ENCODE results near the gene ETFRF1.

ETFRF1 gene, protein sequence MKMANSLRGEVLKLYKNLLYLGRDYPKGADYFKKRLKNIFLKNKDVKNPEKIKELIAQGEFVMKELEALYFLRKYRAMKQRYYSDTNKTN

DNA sequence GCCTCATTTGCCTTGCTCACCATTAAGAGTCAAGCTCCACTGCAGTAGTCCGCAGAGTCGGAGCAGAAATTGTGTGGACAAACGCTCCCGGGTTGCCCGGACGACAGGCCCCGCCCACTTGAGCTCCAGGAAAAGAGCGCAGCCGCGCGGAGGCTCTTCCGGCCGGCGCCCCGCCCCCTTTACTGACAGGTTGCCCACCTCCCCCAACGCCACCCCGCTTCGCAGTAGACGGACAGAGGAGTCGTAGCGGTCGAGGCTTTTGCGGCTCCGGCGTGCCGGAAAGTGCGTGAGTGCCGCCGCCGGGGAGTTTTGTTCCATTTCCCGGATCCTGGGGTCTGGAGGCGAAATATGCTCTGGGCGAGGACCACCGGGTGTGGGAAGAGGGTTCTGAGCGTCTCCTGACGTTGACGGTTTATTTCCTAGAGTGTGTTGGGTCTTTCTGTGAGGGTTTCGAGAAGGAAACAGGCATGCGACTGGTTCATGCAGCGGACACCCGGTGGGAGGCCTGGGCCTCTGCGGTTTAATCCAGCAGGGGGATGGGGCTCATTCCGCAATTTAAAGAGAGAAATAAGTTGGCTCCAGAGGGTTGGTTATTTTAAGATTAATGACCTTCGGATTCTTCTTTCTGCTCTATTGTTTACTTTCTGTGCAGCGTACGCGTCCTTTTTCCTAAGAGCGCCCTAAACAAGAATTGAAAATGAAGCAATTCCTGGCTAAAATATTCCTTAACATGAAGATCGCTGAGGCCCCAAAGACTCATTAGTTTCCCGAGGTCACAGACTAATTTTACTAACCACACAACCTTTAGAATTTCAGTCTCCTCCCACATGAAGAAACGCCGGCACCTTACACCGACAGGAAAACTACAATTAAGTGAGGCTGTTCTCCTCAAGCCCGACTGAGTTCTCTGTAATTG is at the start of gene ETFRF1, which contains the start of gene DNAI7:
Gene ETFRF1 (plus strand): TSS at position 182 of the 916 bp plus-strand sequence. CDS start 8,720 bp downstream, outside the sequence.
Gene DNAI7 (minus strand): TSS at position 105 of the 916 bp plus-strand sequence. CDS start 82 bp downstream, at position 23.
- DNase-seq (ENCODE audit: insufficient read length, low spot score) (peak; percentile 93), FAIRE-seq (peak; percentile 96)

DNA sequence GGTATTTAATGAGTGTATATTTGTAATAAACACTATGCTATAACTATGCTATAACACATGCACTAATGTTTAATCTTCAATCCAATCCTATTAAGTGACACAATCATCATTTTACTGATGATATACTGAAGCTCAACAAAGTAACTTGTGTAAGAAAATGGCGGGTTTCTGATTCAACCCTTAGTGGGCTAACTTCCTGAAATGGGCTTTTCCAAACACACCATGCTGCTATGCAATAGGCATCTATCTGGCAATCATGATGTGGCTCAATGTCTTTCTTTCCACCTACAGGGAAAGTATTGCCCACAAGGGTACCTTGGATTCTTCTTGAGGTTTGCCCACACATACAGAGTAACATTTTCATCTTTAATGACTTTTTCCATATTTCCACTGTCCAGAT is 48.4 kb upstream of the ETFRF1 start:
- DNase-seq (ENCODE audit: insufficient read length, low spot score) = no peak

DNA sequence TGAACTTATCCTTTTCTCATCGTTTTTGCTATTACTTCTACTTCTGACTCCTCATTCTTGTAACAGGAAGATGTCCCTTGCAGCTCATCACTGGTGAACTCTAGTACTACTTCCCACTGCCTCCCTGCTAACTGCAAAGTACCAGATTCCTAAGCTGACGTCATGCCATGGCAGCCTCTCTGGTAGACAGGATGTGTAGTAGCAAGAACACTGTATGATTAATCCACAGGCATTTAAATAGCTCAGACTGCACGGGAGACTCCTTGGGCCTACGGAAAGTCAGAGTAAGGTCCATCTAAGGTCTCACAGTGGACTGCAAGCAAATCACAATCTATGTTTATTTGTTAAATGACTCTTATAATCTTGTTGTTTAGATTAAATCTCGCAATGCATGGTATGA is 43.6 kb upstream of the ETFRF1 start:
- FAIRE-seq (peak; percentile 96), DNase-seq (ENCODE audit: insufficient read length, low spot score) (peak; percentile 87)

More for the DNA sequence above, 48.4 kb upstream of the ETFRF1 start:
- peak; percentile 31 for FAIRE-seq

DNA sequence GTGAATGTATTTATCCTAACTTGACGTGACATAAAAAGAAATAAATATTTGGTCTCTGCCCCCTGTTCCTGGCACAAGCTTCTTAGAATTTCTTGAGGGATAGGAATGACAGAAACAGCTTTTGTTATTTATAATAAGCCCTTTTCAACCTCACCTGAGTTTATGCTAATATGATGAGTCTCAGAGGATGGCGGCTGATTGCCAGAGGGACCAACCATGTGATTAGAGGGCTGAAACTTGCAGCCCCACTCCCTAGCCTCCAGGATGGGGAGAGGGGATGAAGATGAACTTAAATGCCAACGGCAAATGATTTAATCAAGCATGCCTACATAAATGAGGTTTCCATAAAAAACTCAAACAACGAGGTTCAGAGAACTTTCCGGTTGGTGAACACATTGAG is 43.0 kb upstream of the ETFRF1 start:
- FAIRE-seq = no peak
- DNase-seq (ENCODE audit: insufficient read length, low spot score) = no peak

DNA sequence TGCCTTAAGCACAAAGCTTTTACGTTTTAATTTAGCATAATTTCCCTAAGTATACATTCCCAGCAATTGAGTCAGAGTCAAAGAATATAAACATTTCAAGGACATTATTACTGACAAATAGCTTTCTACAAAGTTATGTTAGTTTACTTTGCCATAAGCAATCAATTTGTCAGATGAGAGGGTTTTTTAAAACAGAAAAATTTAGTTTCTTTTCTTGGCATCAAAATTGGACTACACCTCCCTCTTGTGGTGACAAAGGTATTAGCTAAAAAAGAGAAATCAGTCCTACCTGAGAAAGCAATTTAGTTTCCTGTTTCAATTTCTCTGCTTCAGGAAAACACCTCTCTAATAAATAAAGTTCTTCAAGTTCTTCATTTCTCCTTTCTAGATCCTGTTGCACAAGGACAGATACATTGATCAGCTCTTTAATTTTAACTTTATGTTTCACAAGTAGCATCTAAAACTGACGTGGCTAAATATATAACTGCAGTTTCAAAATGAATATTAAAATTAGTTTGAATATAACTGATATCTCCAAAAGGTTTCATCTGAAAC is 39.9 kb upstream of the ETFRF1 start:
- no peak for FAIRE-seq
- DNase-seq (ENCODE audit: insufficient read length, low spot score) = peak; percentile 41

DNA sequence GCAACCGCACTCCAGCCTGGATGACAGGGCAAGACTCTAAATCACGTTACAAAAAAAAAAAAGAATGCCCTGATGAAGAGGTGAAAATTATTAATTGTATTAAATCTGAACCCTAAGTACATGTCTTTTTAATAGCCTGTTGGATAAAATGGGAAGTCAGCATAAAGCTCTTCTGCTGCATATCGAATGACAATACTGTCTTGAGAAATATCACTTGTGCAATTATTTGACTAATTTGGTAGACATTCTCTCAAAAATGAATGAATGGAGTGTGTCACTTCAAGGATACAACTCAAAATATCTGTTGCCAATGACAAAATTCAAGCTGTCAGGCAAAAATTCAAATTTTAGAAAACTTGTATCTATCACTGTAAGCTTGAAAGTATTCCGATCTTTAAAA is 39.0 kb upstream of the ETFRF1 start:
- FAIRE-seq = no peak

DNA sequence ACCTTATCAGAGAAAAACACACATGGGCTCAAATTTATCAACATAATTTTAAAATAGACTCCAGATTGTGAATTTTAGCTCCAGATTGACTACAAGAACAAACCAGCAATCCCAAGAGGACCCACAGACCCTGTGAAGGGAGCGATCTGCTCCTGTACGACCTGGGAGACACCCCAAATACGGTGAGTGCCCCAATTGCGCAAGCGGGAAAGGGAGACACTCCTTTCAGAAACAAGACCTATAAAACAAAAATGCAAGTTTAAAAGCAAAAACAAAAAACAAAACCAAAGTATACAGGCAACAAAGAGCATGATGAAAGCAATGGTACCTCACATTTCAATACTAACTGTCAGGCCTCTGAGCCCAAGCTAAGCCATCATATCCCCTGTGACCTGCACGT is 32.2 kb upstream of the ETFRF1 start:
- FAIRE-seq (no peak), DNase-seq (ENCODE audit: insufficient read length, low spot score) (no peak)

More for the DNA sequence above, 39.0 kb upstream of the ETFRF1 start:
- no peak for DNase-seq (ENCODE audit: insufficient read length, low spot score)

DNA sequence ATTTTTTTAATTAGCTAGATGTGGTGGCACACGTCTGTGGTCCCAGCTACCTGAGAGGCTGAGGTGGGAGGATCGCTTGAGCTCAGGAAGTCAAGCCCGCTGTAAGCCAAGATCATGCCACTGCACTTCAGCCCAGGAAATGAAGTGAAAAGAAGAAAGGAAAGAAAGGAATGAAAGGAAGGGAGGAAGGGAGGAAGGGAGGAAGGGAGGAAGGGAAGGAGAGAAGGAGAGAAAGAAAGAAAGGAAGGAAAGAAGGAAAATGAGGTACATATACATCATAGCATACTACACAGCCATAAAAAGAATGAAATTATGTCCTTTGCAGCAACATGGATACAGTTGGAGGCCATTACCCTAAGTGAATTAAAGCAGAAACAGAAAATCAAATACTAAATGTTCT is 12.3 kb upstream of the ETFRF1 start:
- DNase-seq (ENCODE audit: insufficient read length, low spot score) (no peak), FAIRE-seq (no peak)

DNA sequence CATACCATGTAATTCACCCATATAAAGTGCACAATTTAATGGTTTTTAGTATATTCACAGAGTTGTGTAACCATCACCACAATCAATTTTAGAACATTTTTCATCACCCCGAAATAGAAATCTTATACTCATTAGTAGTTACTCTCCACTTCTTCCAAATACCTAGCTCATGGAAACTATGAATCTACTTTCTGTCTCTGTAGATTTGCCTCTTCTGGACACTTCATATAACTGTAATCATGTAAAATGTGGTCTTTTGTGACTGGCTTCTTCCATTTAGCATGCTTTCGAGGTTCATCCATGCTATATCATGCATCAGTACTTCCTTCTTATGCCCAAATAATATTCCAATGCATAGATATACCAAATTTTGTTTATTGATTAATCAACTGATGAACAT is 10.9 kb upstream of the ETFRF1 start:
- FAIRE-seq (no peak), DNase-seq (ENCODE audit: insufficient read length, low spot score) (no peak)

DNA sequence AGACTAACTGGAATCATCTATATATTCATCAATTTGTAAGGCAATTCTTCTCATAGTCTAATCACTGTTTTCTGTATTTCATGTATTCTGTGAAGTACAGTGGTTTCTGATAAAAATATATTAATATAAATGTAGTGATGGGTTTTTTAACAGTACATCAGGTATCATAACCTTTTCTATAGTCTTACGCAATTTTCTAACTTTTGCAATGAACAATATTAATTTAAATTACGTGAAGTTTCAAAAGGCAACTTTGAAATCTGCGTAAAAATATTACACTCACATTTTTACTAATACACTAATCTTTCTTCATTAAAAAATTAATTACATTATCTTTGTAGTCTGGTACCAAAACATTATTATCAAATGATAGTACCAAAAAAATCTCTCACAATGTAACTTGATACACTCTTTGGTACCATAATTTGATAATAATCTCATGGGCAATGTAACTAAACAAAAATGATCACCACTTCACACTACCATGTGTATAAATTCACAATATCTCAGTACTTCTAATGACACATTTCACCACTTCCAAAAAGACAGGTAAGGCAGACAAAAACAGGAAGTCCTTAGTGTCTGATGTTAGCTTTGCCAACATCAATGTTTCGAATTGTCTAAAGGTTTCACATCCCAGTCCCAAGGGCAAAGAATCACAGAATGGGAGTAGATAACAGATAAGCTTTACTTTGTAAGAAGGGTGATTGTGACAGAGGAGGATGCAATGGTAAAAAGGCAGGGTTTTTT is 8.8 kb upstream of the ETFRF1 start:
- FAIRE-seq (peak; percentile 4), DNase-seq (ENCODE audit: insufficient read length, low spot score) (no peak)

DNA sequence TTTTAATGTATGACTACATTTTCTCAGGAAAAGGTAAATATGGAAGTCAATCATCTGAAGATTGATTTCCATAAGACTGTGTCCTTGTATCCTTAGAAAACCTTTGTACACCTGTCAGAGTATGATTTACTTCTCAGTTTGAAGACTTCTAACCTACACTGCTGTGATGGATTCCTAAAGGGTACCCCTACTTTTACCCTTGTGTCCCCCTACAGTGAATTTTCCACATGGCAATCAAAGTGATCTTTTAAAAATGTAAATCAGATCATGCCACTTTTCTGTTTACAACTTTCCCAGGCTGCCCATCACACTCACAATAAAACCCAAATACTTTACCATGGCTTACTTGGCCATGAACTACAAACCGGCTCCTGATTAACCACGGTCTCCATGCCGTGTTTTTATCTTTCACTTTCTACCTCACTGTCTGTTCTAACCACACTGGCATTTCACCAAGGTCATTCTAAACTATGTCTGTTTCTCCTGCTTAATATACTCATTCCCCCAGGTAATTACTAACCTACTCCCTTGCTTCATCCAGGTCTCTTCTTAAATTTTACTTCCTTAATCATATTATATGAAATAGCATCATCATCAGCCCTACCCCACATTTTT is 8.1 kb upstream of the ETFRF1 start:
- FAIRE-seq (no peak), DNase-seq (ENCODE audit: insufficient read length, low spot score) (no peak)

DNA sequence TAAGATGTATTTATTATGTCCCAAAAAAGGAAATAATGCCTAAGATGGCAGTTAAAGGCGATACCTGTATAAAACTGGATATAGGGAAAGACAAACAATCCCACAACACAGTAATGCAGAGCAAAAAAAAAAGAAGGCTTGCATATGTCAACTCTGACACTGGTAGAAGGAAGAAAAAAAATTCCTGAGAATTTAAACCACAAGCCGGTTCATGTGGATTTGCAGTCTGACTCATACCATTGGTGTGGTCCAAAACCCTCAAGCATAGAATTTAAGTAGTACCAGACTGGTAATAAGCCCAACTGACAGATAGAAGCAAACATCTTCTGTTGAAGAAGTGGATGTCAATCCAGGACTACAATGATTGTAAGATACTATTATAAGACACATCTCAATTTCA is 7.3 kb upstream of the ETFRF1 start:
- no peak for FAIRE-seq

DNA sequence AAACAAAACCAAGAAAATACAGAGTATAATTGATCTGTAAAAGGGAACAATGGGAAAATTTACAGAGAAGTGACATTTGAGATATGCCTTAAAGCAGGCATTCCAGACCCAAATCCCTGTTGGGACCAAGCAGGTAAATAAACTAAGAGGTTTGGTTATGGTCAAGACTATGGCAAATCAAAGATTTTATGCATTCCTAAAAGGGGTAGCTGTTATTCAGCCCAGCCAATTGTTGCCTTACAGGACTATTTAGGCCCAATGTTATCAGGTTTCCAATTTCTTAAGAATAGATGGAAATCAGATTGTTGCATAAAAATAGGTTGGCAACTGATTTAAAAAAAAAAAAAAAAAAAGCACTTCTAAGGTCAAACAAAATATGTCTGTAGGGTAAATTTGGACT is 5.4 kb upstream of the ETFRF1 start:
- FAIRE-seq (no peak), DNase-seq (ENCODE audit: insufficient read length, low spot score) (no peak)

More for the DNA sequence above, 7.3 kb upstream of the ETFRF1 start:
- peak; percentile 48 for DNase-seq (ENCODE audit: insufficient read length, low spot score)

DNA sequence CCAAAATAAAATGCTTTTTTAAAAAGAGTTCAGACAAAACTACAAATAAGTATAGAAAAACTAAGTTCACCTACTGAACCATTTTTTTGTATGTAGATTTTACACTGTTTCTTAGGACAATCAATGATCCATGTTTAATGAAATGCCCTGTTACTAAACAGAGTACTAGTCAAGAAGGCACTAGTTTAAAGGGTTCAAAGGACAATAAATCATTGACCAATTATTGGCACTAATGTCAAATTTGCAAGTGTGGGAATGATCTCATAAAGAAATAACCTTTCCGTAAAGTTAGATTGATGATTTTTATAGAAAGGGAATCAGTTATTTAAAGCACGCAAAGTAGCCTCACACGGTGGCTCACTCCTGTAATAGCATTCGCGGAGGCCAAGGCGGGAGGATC is 4.2 kb upstream of the ETFRF1 start:
- FAIRE-seq = no peak
- DNase-seq (ENCODE audit: insufficient read length, low spot score) = no peak

DNA sequence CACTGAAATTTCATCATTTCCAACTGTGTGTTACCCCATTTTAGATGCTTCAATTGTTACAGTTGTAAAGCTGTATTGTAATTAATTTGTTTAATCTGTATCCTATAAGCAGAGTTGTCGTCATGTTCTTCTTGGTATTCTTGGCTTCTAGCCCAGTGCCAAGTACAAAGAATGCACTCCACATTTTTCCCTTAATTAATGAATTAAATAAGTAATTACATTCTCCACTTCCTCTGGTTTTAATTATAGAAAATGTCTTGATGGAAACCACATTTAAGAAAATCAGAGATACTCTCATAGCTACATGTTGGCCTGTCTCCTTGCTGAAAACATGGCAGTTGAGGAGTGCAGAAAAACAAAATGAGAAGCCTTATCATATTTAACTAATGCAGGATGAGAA is 823 bp upstream of the ETFRF1 start:
- DNase-seq (ENCODE audit: insufficient read length, low spot score) = no peak
- FAIRE-seq = no peak

DNA sequence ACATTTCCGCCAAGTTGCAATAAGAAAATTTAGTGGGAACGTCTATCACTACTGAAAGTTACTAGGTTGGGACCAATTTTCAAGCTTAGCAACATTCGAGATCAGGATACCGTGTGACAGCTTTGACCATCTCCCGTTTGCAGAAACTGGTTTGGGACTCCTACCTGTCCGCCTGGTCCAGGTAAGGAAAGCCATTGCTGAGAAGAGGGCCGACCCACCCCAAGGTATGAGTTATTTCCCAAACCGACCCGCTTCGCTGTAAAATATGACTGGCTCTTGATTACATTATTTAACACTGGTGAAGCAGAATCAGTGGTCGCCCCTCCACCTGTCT is 348 bp upstream of the ETFRF1 start:
- DNase-seq (ENCODE audit: insufficient read length, low spot score) (no peak), FAIRE-seq (no peak)

DNA sequence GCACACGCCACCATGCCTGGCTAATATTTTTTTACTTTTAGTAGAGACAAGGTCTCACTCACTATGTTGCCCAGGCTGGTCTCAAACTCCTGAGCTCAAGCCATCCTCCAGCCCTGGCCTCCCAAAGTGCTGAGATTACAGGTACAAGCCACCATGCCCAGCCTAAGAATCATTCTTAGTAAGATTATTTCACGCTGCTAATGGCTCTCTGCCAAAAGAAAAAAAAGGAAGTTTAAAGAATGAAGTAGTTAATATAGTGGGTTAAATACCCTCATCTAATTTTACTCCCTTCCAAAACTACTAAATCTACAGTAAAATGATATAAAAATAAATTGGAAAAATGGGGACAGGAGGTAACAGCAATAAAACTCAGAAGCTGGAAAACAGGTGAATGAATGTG is 2.6 kb downstream of the ETFRF1 start:
- FAIRE-seq = no peak

DNA sequence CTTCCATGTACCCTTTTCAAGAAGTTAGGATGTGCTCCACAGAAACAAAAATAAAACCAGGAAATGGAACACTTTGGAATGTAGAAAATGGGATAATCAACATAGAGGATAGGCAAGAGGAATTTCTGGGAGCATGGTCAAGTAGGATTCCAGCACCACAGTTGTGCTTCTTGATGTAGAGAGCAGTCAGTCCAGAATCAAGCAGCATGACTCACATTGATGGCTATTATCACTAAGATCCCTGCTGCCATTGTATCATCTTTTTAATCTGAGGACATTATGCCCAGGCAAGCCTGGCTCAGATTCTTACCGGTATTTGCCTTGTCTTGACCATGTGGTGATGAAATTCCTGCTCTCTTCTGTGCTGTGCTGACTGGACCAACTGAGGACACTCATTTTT is 5.7 kb downstream of the ETFRF1 start:
- FAIRE-seq (peak; percentile 44), DNase-seq (ENCODE audit: insufficient read length, low spot score) (no peak)

More for the DNA sequence above, 2.6 kb downstream of the ETFRF1 start:
- no peak for DNase-seq (ENCODE audit: insufficient read length, low spot score)

DNA sequence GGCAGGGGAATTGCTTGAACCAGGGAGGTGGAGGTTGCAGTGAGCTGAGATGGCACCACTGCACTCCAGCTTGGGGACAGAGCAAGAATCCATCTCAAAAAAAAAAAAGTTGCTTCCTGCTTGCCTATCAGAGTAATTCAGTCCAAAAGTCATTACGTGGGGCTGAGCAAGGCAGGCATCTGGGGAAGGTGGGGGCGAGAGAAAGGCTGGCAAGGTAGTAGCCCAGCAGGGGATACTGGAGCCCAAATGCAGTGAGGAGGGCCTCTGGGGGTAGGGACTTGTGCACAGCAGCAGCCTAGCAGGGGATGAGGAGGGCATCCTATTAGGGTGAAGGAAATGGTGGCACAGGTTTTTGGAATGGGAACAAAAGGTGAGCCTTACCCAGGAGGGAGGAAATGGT is 7.1 kb downstream of the ETFRF1 start:
- no peak for FAIRE-seq
- DNase-seq (ENCODE audit: insufficient read length, low spot score) = no peak

DNA sequence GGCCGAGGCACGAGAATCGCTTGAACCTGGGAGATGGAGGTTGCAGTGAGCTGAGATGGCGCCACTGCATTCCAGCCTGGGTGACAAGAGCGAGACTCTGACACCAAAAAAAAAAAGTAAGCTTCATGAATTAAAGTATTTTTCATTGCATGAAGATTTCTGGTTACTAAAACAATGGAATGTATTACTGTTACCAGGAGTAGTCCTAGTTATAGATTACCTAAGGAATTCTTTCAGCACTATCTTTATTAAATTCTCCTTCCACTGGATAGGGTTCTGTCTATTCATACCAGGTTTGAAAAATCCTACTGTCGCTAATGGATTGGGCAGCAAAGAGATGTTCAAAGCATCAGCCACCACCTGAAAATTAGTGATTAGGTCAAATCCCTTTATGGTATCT is 12.4 kb downstream of the ETFRF1 start:
- no peak for DNase-seq (ENCODE audit: insufficient read length, low spot score)
- no peak for FAIRE-seq

DNA sequence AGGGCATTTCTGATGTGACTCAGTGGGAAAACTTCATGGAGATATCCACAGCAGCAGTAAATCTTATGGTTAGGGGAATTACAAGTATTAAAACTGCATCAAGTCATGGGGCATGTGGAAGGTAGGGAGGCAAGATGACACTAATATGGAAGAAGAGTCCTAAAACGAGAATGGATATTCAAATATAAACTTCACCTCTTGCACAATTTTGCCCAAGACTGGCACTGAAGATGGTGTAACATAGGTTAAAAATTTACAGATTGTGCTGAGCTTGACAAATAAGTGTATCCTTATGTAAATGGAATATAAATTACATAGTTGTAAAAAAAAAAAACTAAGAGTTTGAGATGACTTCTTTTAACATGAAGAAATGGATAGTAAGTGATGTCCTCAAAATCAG is 12.8 kb downstream of the ETFRF1 start:
- FAIRE-seq (peak; percentile 36), DNase-seq (ENCODE audit: insufficient read length, low spot score) (no peak)
